IMR-90 (cell line): ENCODE data around the gene OSBPL3. TPM values are rescaled to one million over a fixed set of nuclear protein-coding genes. Genes with fewer than 3 reads are reported as not detected.

Experiments
- ATAC-seq: fragments of 200-7000 bp; cut with Tn5 transposase; 2 replicates; pipeline ENCODE4 v1.9.1; 2020; ENCODE audit warnings: low read depth, mild to moderate bottlenecking, moderate library complexity
- BruUV-seq: library from RNA; stranded (reverse); fragments of 400-500 nt; replicated peaks from 2 replicates; lab custom pipeline; 2021; lab: Mats Ljungman, UMichigan
- CTCF ChIA-PET: fragments of 300-600 bp; formaldehyde crosslinking; extraction: SDS; loops from one replicate; lab custom pipeline; 2021; ENCODE audit warnings: antibody characterized with exemption; lab: Yijun Ruan, JAX
- POLR2A ChIA-PET: fragments of 300-600 bp; sonication (Branson Sonifier 250); formaldehyde crosslinking; loops from one replicate; lab custom pipeline; 2022; ENCODE audit warnings: antibody characterized with exemption; ENCODE audit not compliant: unreplicated experiment; lab: Charles Lee
- DNase-seq: peaks from one replicate; pipeline ENCODE4 v3.0.0; 2013
- H2AFZ ChIP-seq: replicated peaks from 2 replicates; pipeline ENCODE3; 2013; ENCODE audit warnings: low read length, mild to moderate bottlenecking; ENCODE audit not compliant: poor library complexity
- H2AK5ac ChIP-seq: 2 replicates; pipeline ENCODE4 v1.6.1; 2013; ENCODE audit warnings: low read depth, low read length, inconsistent platforms
- H2AK9ac ChIP-seq: replicated peaks from 2 replicates; pipeline ENCODE3; 2013; ENCODE audit warnings: mild to moderate bottlenecking, low read depth, low read length, moderate library complexity; ENCODE audit not compliant: poor library complexity
- H2BK120ac ChIP-seq: 2 replicates; pipeline ENCODE4 v1.6.1; 2013; ENCODE audit warnings: low read depth, low read length, inconsistent platforms
- H2BK15ac ChIP-seq: 3 replicates; pipeline ENCODE4 v1.6.1; 2013; ENCODE audit warnings: low read depth, low read length, inconsistent platforms
- H2BK20ac ChIP-seq: 2 replicates; pipeline ENCODE4 v1.6.1; 2013; ENCODE audit warnings: low read depth, mild to moderate bottlenecking, inconsistent platforms, low read length, moderate library complexity
- H2BK5ac ChIP-seq: 2 replicates; pipeline ENCODE4 v1.6.1; 2013; ENCODE audit warnings: mild to moderate bottlenecking, low read depth, low read length, inconsistent platforms; ENCODE audit not compliant: poor library complexity, severe bottlenecking
- H3K14ac ChIP-seq: replicated peaks from 2 replicates; pipeline ENCODE4 v1.6.1; 2013; ENCODE audit warnings: low read depth, low read length, inconsistent platforms
- H3K18ac ChIP-seq: 2 replicates; pipeline ENCODE4 v1.6.1; 2013; ENCODE audit warnings: low read depth, low read length, control low read depth
- H3K23ac ChIP-seq: 2 replicates; pipeline ENCODE4 v1.6.1; 2013; ENCODE audit warnings: low read depth, low read length, inconsistent platforms
- H3K27ac ChIP-seq: 2 replicates; pipeline ENCODE4 v1.5.1; 2013; ENCODE audit warnings: mild to moderate bottlenecking, control low read depth, low read length; ENCODE audit not compliant: insufficient read depth
- H3K27me3 ChIP-seq: 2 replicates; pipeline ENCODE4 v1.6.1; 2013; ENCODE audit warnings: low read length; ENCODE audit not compliant: control insufficient read depth, insufficient read depth
- H3K36me3 ChIP-seq: 2 replicates; pipeline ENCODE4 v1.6.1; 2013; ENCODE audit warnings: low read length, mixed read lengths; ENCODE audit not compliant: control insufficient read depth, insufficient read depth
- H3K4ac ChIP-seq: 2 replicates; pipeline ENCODE4 v1.6.1; 2013; ENCODE audit warnings: low read depth, low read length, inconsistent platforms
- H3K4me1 ChIP-seq: 2 replicates; pipeline ENCODE4 v1.6.1; 2013; ENCODE audit warnings: low read length, mixed read lengths; ENCODE audit not compliant: control insufficient read depth, insufficient read depth
- H3K4me2 ChIP-seq: 2 replicates; pipeline ENCODE4 v1.6.1; 2013; ENCODE audit warnings: low read depth, mild to moderate bottlenecking, control low read depth, low read length, moderate library complexity
- H3K4me3 ChIP-seq: 2 replicates; pipeline ENCODE4 v1.5.1; 2013; ENCODE audit warnings: low read depth, mild to moderate bottlenecking, control low read depth, low read length, moderate library complexity; ENCODE audit not compliant: insufficient read depth
- H3K56ac ChIP-seq: 2 replicates; pipeline ENCODE4 v1.6.1; 2013; ENCODE audit warnings: low read length, inconsistent platforms; ENCODE audit not compliant: insufficient read depth; ENCODE audit errors: extremely low read depth
- H3K79me1 ChIP-seq, 2 experiments: 2 replicates each; pipeline ENCODE4 v1.6.1; 2013; ENCODE audit warnings: low read length in 2 of 2, inconsistent platforms in 1 of 2, low read depth in 1 of 2
- H3K9ac ChIP-seq: 2 replicates; pipeline ENCODE4 v1.6.1; 2013; ENCODE audit warnings: low read depth, low read length, control low read depth
- H3K9me1 ChIP-seq: 2 replicates; pipeline ENCODE4 v1.6.1; 2013; ENCODE audit warnings: low read length, inconsistent platforms; ENCODE audit not compliant: insufficient read depth
- H3K9me3 ChIP-seq: 2 replicates; pipeline ENCODE4 v1.6.1; 2013; ENCODE audit warnings: low read length; ENCODE audit not compliant: control insufficient read depth, insufficient read depth
- H4K20me1 ChIP-seq: 2 replicates; pipeline ENCODE4 v1.6.1; 2013; ENCODE audit warnings: low read length, inconsistent platforms; ENCODE audit not compliant: insufficient read depth
- H4K5ac ChIP-seq: 2 replicates; pipeline ENCODE4 v1.6.1; 2013; ENCODE audit warnings: mild to moderate bottlenecking, low read depth, low read length, control low read depth
- H4K8ac ChIP-seq, 2 experiments: 2 replicates each; pipeline ENCODE4 v1.6.1; 2013; ENCODE audit warnings: low read depth in 2 of 2, low read length in 2 of 2, control low read depth in 1 of 2, inconsistent platforms in 1 of 2
- H4K91ac ChIP-seq: 2 replicates; pipeline ENCODE4 v1.6.1; 2013; ENCODE audit warnings: low read depth, low read length, inconsistent platforms; ENCODE audit not compliant: insufficient read depth
- BHLHE40 ChIP-seq: fragments of 150-350 bp; IDR thresholded peaks from 2 replicates; pipeline ENCODE4 v1.6.1; 2016; ENCODE audit warnings: mild to moderate bottlenecking, low read depth, low read length
- POLR2A ChIP-seq: IDR thresholded peaks from 2 replicates; pipeline ENCODE4 v1.6.1; 2012; ENCODE audit warnings: mild to moderate bottlenecking, low read depth, low read length
- RCOR1 ChIP-seq: IDR thresholded peaks from 2 replicates; pipeline ENCODE4 v1.6.1; 2012; ENCODE audit warnings: mild to moderate bottlenecking, low read length, improper control_type of control experiment; ENCODE audit not compliant: insufficient replicate concordance
- SMC3 ChIP-seq: fragments of 150-350 bp; IDR thresholded peaks from 2 replicates; pipeline ENCODE4 v1.6.1; 2016; ENCODE audit warnings: low read depth, mild to moderate bottlenecking, antibody characterized with exemption, low read length, moderate library complexity
- WGBS, 2 experiments: methylation state at CpG; one replicate each; pipeline versions ENCODE4 v1.1.5 to v1.1.7; 2013; ENCODE audit warnings: missing lambda C conversion rate in 2 of 2; ENCODE audit not compliant: insufficient read length in 1 of 2; ENCODE audit errors: extremely low coverage in 2 of 2; 5-methylcytosine and 5-hydroxymethylcytosine counted together
- dilution Hi-C: fragments of 300-500 bp; cut with HindIII; formaldehyde crosslinking; loops from one replicate; pipeline ENCODE4 v1.14.3; 2018; ENCODE audit warnings: low sequenced_read_pairs; ENCODE audit not compliant: unreplicated experiment
- in situ Hi-C: fragments of 300-500 bp; cut with MboI; formaldehyde crosslinking; loops from 3 replicates; pipeline ENCODE4 v1.14.3; 2019; ENCODE audit warnings: low sequenced_read_pairs, inconsistent platforms, mixed read lengths
- intact Hi-C: fragments of 100-400 bp; cut with micrococcal nuclease; formaldehyde crosslinking; loops from 2 replicates; pipeline ENCODE4 v1.10.0; 2022
- polyA plus RNA-seq, 3 experiments: library from polyadenylated mRNA; depleted of rRNA; stranded (reverse); fragments of >200 nt; gene quantifications; 2 replicates each; pipeline ENCODE4 v1.2.3, GENCODE V29; 2012; ENCODE audit warnings: low replicate concordance in 1 of 3
- total RNA-seq: library from RNA; depleted of rRNA; stranded (reverse); fragments of >200 nt; gene quantifications from 2 replicates; pipeline ENCODE4 v1.2.3, GENCODE V29; 2012

Gene OSBPL3
- total and polyA plus RNA-seq, 2 of the 4 experiments (the other 2 are of a cell fraction), result 18.0 to 29.9 TPM

DNA sequence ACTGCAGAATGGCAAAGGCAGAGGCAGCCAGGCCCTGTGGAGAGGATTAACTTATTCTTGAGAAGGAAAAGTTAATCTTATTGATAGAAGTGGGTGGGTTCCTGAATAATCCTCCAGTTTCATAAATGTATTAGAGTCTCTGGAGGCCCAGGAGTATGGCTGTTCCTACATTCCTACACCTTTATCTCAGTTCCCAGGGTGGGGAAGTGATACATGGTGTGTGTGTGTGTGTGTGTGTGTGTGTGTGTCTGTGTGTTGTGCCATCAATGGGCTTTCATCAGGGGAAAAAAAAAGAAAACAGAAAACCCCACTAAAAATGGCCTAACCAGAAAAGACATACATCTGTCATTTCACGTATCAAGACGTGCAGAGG, 200.7 kb downstream of the OSBPL3 start:
- ATAC-seq (peak; percentile 33; the same call in 1 of the 2 replicates), DNase-seq (no peak)
- peak overlapping the region; percentile 78 for H3K14ac ChIP-seq
- dilution Hi-C loops, result no loop called here
- H4K5ac ChIP-seq, result peak overlapping the region; percentile 48
- ChIA-PET POLR2A (no interaction called here), CTCF (no interaction called here)
- H3K18ac ChIP-seq, result peak overlapping the region; percentile 59
- peak overlapping the region; percentile 45 to 82; a peak in 3 of 4 replicates for H4K8ac ChIP-seq
- no peaks in the 10 kb centered on the region for H4K20me1 ChIP-seq
- no peaks in the 10 kb centered on the region for H3K9me3 ChIP-seq
- peak overlapping the region; percentile 59; the same call in 1 of the 2 replicates for H3K23ac ChIP-seq
- H3K27me3 ChIP-seq, result no peaks in the 10 kb centered on the region
- peak overlapping the region; percentile 90 for H2AK9ac ChIP-seq
- in situ Hi-C loops, result no loop called here
- peaks cover 19% of the 10 kb centered on the region for H3K9me1 ChIP-seq
- peak overlapping the region; percentile 54 for H2AFZ ChIP-seq
- peak overlapping the region; percentile 69 for H4K91ac ChIP-seq
- H2BK15ac ChIP-seq, result peak overlapping the region; percentile 77; the same call in 2 of the 3 replicates
- no peak overlapping the region for H3K4me3 ChIP-seq
- H2BK5ac ChIP-seq, result peak overlapping the region; percentile 86
- H3K4me1 ChIP-seq, result peaks cover 14% of the 10 kb centered on the region
- peak overlapping the region; percentile 90 for H3K4ac ChIP-seq
- 100% methylated on average over 2 of the region's 2 CpGs; no CpG with 5 or more reads in 1 of the 2 experiments for WGBS, 2 experiments
- H3K79me1 ChIP-seq, result no peaks in the 10 kb centered on the region
- H3K9ac ChIP-seq, result peak overlapping the region; percentile 53
- H2BK20ac ChIP-seq, result peak overlapping the region; percentile 90
- H3K56ac ChIP-seq, result peak overlapping the region; percentile 52; the same call in 1 of the 2 replicates
- intact Hi-C loops, result no loop called here
- no peak for TF ChIP-seq BHLHE40
- no peak for TF ChIP-seq SMC3
- no peak for TF ChIP-seq RCOR1
- TF ChIP-seq POLR2A, result no peak
- no TSS peak for BruUV-seq
- H3K4me2 ChIP-seq, result peak overlapping the region; percentile 37; the same call in 1 of the 2 replicates
- H3K27ac ChIP-seq, result peak overlapping the region; percentile 69; the same call in 1 of the 2 replicates
- H2AK5ac ChIP-seq, result peak overlapping the region; percentile 77
- H3K36me3 ChIP-seq, result no peaks in the 10 kb centered on the region
- peak overlapping the region; percentile 88 for H2BK120ac ChIP-seq
